ENCODE results near the gene SDHAF2.

SDHAF2 gene

GRCh38 chr11:61484541-61484940 is 54.6 kb downstream of the SDHAF2 start:
- TF ChIP-seq, protein P1, sequence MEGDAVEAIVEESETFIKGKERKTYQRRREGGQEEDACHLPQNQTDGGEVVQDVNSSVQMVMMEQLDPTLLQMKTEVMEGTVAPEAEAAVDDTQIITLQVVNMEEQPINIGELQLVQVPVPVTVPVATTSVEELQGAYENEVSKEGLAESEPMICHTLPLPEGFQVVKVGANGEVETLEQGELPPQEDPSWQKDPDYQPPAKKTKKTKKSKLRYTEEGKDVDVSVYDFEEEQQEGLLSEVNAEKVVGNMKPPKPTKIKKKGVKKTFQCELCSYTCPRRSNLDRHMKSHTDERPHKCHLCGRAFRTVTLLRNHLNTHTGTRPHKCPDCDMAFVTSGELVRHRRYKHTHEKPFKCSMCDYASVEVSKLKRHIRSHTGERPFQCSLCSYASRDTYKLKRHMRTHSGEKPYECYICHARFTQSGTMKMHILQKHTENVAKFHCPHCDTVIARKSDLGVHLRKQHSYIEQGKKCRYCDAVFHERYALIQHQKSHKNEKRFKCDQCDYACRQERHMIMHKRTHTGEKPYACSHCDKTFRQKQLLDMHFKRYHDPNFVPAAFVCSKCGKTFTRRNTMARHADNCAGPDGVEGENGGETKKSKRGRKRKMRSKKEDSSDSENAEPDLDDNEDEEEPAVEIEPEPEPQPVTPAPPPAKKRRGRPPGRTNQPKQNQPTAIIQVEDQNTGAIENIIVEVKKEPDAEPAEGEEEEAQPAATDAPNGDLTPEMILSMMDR (IDR thresholded peaks at IDR 0.05; ENCODE audit: control insufficient read depth, insufficient read depth, low read depth, low read length, missing control alignments), result no peak
- no peak overlapping the region for H3K4me3 ChIP-seq (ENCODE audit: control insufficient read depth, low read depth, low read length)
- no peak for DNase-seq (ENCODE audit: low read depth)

DNA sequence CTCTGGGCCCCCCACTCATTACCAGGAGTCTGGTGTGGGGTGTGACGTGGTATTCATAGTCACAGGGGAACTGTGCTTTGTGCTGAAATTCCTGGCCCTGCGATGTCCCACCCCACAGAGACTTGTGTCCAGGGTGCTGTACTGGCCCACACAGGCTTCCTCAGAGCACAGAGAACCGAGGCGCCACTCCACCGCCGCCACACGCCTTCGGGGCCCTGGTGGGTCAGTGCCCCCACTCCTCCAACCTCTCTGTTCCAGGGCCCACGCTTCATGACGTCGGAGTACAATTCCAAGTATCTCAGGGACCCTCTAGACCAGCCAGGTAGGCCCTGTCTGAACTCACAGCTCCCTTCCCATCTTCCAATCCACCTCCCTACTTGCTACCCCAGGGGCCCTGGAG is 55.2 kb downstream of the SDHAF2 start:
- no peak for DNase-seq (ENCODE audit: low read depth)
- TF ChIP-seq, protein P1 (IDR thresholded peaks at IDR 0.05; ENCODE audit: control insufficient read depth, insufficient read depth, low read depth, low read length, missing control alignments), result no peak
- H3K4me3 ChIP-seq (ENCODE audit: control insufficient read depth, low read depth, low read length), result no peak overlapping the region

DNA sequence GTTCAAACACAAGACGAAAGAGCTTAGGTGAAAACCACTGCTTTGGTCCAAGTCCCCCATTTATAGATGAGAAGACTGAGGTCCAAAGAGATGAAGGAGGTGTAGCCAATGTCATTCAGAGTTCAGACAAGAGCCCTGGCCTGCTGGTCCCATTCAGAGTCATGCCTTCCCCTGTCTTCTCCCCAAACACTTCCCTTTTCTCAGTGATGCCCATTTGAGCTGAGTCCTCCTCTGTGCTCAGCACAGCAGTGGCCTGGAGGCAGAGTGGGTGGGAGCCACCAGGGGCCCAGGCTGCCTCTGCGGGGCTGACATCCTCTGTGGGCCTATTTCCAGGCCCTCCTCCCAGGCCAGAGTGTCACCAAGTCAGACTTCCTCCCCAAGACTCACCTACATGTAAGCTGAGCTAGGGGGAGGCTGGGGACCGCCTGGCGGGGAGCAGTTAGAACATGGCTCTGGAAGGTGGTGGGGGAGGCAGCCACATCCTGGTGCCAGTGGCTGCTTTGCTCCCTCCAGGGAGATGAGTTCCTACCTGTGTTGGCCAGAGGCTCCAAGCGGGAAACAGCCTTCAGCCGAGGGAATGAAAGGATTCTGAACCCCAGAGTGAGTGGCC is 56.2 kb downstream of the SDHAF2 start:
- TF ChIP-seq, protein P1 (IDR thresholded peaks at IDR 0.05; ENCODE audit: control insufficient read depth, insufficient read depth, low read depth, low read length, missing control alignments), result no peak
- no peak for DNase-seq (ENCODE audit: low read depth)
- no peak overlapping the region for H3K4me3 ChIP-seq (ENCODE audit: control insufficient read depth, low read depth, low read length)

DNA sequence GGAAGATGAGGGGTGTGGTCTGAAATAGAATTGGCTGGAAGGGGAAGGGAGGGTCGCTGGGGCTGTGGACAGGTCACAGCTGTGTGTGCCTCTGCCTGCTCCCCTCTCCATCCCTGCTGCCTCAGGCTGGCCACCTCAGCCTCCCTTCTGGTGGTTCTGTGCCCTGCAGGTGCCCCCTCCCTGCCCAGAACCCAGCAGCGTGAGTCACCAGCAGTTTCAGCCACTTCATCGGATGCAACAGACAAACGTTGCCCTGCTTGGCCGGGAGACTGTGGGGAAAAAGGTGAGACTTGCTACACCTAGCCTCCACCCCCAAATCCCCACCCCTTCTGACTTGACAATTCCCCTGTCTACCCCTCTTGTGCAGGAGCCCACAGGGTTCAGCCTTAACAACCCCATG is 56.9 kb downstream of the SDHAF2 start:
- TF ChIP-seq, protein P1 (IDR thresholded peaks at IDR 0.05; ENCODE audit: control insufficient read depth, insufficient read depth, low read depth, low read length, missing control alignments), result no peak
- no peak for DNase-seq (ENCODE audit: low read depth)

DNA sequence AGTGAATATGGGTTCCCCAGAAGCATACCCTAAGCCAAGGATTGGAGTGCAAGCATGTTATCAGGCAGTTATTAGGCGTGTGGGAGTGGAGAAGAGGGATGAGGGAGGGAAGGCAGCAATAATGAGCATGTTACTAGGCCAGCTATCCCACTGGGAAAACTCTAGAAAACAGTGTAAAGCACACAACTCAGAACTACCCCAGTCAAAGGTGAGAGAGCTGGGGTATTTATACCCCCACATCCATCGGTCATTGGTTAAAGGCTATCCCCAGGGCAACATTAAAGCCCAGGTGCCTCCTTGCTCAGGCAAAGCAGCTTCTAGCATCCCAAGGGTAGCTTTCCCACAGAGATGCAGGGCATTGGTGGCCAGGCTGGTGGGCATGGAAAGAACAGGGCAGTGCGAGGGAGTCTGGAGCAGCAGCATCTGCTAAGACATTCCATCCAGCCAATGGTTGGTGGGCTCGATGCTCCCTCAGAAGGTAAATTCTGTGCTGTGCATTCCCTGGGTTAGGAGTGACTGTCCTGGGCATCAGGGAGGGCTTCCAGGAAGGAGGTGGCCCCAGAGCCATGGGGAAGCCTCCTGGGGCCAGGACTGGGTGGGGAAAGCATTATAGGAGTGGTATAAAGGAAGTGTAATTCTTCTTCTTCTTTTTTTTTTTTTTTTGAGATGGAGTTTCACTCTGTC is 57.6 kb downstream of the SDHAF2 start:
- no peak overlapping the region for H3K4me3 ChIP-seq (ENCODE audit: control insufficient read depth, low read depth, low read length)
- TF ChIP-seq, protein P1 (IDR thresholded peaks at IDR 0.05; ENCODE audit: control insufficient read depth, insufficient read depth, low read depth, low read length, missing control alignments), result no peak
- DNase-seq (ENCODE audit: low read depth), result no peak

More for the DNA sequence above, 56.9 kb downstream of the SDHAF2 start:
- no peak overlapping the region for H3K4me3 ChIP-seq (ENCODE audit: control insufficient read depth, low read depth, low read length)

DNA sequence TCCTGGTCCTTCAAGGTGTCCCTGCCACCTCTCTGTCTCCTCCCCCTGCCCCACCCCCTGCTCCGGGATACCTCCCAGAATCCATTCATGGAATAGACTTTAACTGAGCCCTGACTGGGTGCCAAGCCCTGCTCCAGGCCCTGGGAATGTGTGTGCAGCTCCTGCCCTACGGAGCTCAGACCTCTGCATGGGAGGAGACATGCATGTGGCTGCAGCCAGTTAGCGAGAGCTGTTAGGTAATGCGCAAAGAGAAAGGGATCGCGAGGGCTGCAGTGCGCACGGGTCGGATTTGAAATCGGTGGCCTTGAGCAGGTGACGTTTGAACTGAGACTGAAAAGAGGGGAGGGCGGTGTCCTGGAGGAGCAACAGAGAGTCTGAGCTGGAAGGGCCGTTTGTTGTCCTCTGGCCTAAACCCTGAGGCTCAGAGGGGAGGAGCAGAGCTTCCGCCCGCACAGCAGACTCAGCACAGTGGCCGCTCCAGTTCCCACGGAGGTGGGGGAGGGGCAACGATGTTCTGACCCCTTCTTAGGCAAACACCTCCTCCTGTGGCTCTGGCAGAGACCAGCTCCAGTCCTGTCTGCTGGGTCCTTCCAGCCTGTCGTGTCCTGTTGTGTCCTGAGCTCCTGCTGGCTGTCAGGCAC is 58.8 kb downstream of the SDHAF2 start:
- no peak for DNase-seq (ENCODE audit: low read depth)
- TF ChIP-seq, protein P1 (IDR thresholded peaks at IDR 0.05; ENCODE audit: control insufficient read depth, insufficient read depth, low read depth, low read length, missing control alignments), result no peak
- H3K4me3 ChIP-seq (ENCODE audit: control insufficient read depth, low read depth, low read length), result no peak overlapping the region

Measured in AG09309 (cell line).